ENCODE results near the gene MFAP3.

MFAP3 gene

GRCh38 chr5:154095904-154096303, 57.1 kb downstream of the MFAP3 start:
- DNase-seq, result peak; percentile 83

- no peak for DNase-seq
Measured at GRCh38 chr5:154097031-154097430, 58.3 kb downstream of the MFAP3 start.

DNA sequence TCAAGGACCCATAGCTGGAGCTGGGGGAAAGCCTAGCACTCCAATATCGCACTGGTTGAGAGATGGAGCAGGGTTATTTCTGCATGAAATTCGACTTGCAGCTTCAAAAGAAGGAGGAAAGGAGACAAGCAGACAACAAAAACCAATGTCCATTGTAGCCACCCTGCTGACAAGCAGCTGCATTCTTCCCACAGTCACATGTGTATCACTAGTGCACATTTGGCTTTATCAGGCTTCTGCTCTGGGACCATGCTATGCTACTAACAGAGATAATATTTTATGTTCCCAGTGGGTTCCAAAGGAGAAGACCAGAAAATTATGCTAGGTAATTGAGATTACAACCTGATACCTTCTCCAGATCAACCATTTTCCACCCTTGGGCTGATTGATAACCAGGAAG, 59.7 kb downstream of the MFAP3 start:
- DNase-seq, result no peak

DNA sequence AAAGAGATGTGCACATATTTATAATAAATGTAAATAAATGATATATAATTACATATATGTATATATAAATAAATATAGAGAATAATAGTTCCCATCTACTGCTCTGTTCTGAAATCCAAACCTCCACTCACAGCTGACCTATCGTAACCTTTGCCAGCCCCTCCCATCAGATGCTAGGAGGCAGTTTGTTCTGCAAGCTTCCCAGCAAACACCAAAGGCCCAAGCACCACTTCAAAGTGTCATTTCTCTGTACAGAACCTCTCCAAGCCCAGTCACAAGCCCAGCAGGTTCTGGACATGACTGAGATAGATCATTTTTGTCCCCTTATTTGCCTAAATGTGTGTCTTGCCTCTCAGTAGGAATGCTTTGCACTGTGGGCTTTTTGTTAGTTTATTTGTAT, 62.4 kb downstream of the MFAP3 start:
- no peak for DNase-seq

GRCh38 chr5:154103233-154103632, 64.5 kb downstream of the MFAP3 start:
- DNase-seq, result no peak
